Tibial nerve (tissue), 4 donors: ENCODE results near the gene ADAMTS17.

ENCODE experiments used
- EP300 ChIP-seq, 2 donors: sonication (generic); formaldehyde crosslinking; IDR thresholded peaks; one replicate each; pipeline ENCODE4 v1.6.1; 2017; ENCODE audit warnings: antibody characterized with exemption in 2 of 2, mild to moderate bottlenecking in 1 of 2
- POLR2A ChIP-seq, 2 donors: fragments of 450-650 bp; IDR thresholded peaks; one replicate each; pipeline ENCODE4 v1.6.1; 2017; ENCODE audit warnings: antibody characterized with exemption in 2 of 2, mild to moderate bottlenecking in 2 of 2, moderate library complexity in 2 of 2
- TF ChIP-seq, protein P1 (sequence below), 5 experiments: fragments of 200-600 bp in 3 of 5; fragments of 450-650 bp in 2 of 5; sonication (generic) in 3 of 5; IDR thresholded peaks; one replicate each; pipeline ENCODE4 v1.5.1; 2016 to 2019; ENCODE audit warnings: antibody characterized with exemption in 5 of 5, mild to moderate bottlenecking in 3 of 5, moderate library complexity in 2 of 5

GRCh38 chr15:100168787-100169186 is 173.0 kb downstream of the ADAMTS17 start:
- TF ChIP-seq, protein P1, sequence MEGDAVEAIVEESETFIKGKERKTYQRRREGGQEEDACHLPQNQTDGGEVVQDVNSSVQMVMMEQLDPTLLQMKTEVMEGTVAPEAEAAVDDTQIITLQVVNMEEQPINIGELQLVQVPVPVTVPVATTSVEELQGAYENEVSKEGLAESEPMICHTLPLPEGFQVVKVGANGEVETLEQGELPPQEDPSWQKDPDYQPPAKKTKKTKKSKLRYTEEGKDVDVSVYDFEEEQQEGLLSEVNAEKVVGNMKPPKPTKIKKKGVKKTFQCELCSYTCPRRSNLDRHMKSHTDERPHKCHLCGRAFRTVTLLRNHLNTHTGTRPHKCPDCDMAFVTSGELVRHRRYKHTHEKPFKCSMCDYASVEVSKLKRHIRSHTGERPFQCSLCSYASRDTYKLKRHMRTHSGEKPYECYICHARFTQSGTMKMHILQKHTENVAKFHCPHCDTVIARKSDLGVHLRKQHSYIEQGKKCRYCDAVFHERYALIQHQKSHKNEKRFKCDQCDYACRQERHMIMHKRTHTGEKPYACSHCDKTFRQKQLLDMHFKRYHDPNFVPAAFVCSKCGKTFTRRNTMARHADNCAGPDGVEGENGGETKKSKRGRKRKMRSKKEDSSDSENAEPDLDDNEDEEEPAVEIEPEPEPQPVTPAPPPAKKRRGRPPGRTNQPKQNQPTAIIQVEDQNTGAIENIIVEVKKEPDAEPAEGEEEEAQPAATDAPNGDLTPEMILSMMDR (IDR thresholded peaks at IDR 0.05) = no peak
- TF ChIP-seq EP300 (IDR thresholded peaks at IDR 0.05) (no peak), POLR2A (IDR thresholded peaks at IDR 0.05) (no peak)
